ENCODE measurements around the gene ROMO1.
"Not testable (repeated sequence)": the region's sequence is repeated elsewhere in the genome, so short reads cannot be mapped to it uniquely, and the experiment has no call there.

DNA sequence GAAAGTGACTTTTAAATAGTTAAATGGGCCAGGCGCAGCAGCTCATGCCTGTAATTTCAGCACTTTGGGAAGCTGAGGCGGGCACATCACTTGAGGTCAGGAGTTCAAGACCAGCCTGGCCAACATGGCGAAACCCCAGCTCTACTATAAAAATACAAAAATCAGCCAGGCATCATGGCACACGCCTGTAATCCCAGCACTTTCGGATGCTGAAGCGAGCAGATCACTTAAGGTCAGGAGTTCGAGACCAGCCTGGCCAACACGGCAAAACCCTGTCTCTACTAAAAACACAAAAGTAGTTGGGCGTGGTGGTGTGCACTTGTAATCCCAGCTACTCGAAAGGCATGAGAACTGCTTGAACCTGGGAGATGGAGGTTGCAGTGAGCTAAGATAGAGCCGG is 6.7 kb downstream of the ROMO1 start:
- not testable (repeated sequence) for TF ChIP-seq CTCF (IDR thresholded peaks at IDR 0.05; ENCODE audit: poor library complexity, severe bottlenecking); EP300 (conservative IDR thresholded peaks at IDR 0.05; ENCODE audit: poor library complexity, severe bottlenecking); EZH2 (IDR thresholded peaks at IDR 0.05; ENCODE audit: borderline replicate concordance, insufficient read depth, low read length, poor library complexity, severe bottlenecking)

Data from neural cell (in vitro differentiated cells).